HCT116 (cell line): ENCODE data around the gene PCTP. TPM values are rescaled to one million over a fixed set of nuclear protein-coding genes. Genes with fewer than 3 reads are reported as not detected.

Source experiments
- ATAC-seq: fragments of 200-7000 bp; cut with Tn5 transposase; 2 replicates; pipeline ENCODE4 v1.9.1; 2020; ENCODE audit warnings: mild to moderate bottlenecking, moderate library complexity
- BruUV-seq: library from RNA; stranded (reverse); fragments of 400-500 nt; replicated peaks from 2 replicates; lab custom pipeline; 2021; lab: Mats Ljungman, UMichigan
- CTCF ChIA-PET: fragments of 300-600 bp; sonication (Branson Sonifier 250); formaldehyde crosslinking; loops from one replicate; lab custom pipeline; 2021; ENCODE audit warnings: antibody characterized with exemption; lab: Charles Lee
- POLR2A ChIA-PET: fragments of 300-600, 350-600 bp; sonication (Branson Sonifier 250); formaldehyde crosslinking; loops from one replicate; lab custom pipeline; 2021; ENCODE audit warnings: antibody characterized with exemption; lab: Charles Lee
- RAD21 ChIA-PET, 2 experiments: fragments of 300-600 bp; sonication (Branson Sonifier 250); formaldehyde crosslinking; loops; one replicate each; lab custom pipeline; 2023; ENCODE audit warnings: low total read pairs in 2 of 2; ENCODE audit not compliant: uncharacterized antibody in 2 of 2, unreplicated experiment in 2 of 2, low non-redundant PET in 1 of 2; lab: Charles Lee
- DNase-seq: peaks from one replicate; pipeline ENCODE4 v3.0.0-alpha.2; 2010; ENCODE audit warnings: low read depth, low spot score
- H2AFZ ChIP-seq: fragments of 200-600 bp; shearing (Covaris generic), sonication (generic); 2 replicates; pipeline ENCODE4 v1.6.1; 2017; ENCODE audit warnings: low read depth, mixed run types, mixed read lengths, antibody characterized with exemption, low read length; ENCODE audit not compliant: poor library complexity, severe bottlenecking
- H3K27ac ChIP-seq: 2 replicates; pipeline ENCODE4 v1.5.1; 2012; ENCODE audit warnings: low read depth, low read length
- H3K27me3 ChIP-seq: fragments of 200-600 bp; sonication (generic); 2 replicates; pipeline ENCODE4 v1.6.1; 2016; ENCODE audit warnings: mixed run types, low read length, mixed read lengths; ENCODE audit not compliant: insufficient read depth
- H3K36me3 ChIP-seq, 2 experiments: fragments of 200-500 bp in 1 of 2; fragments of 200-600 bp in 1 of 2; sonication (Bioruptor generic) in 1 of 2; sonication (generic) in 1 of 2; 2 replicates each; pipeline versions ENCODE4 v1.5.1 to v1.6.1; 2014 to 2016; ENCODE audit warnings: low read length in 2 of 2, inconsistent platforms in 1 of 2, mixed read lengths in 1 of 2, mixed run types in 1 of 2; ENCODE audit not compliant: insufficient read depth in 2 of 2, control insufficient read depth in 1 of 2
- H3K4me1 ChIP-seq, 2 experiments: fragments of 200-600 bp in 1 of 2; sonication (generic) in 1 of 2; 2 replicates each; pipeline versions ENCODE4 v1.5.1 to v1.6.1; 2012 to 2017; ENCODE audit warnings: low read length in 2 of 2, inconsistent platforms in 1 of 2, mild to moderate bottlenecking in 1 of 2, mixed read lengths in 1 of 2, mixed run types in 1 of 2, moderate library complexity in 1 of 2; ENCODE audit not compliant: insufficient read depth in 2 of 2, control insufficient read depth in 1 of 2
- H3K4me2 ChIP-seq: fragments of 200-600 bp; sonication (generic); 2 replicates; pipeline ENCODE4 v1.6.1; 2017; ENCODE audit warnings: mixed run types, low read length, mixed read lengths
- H3K4me3 ChIP-seq, 2 experiments: fragments of 200-600 bp in 1 of 2; sonication (generic) in 1 of 2; replicated peaks in 1 of 2; 2 replicates each; pipeline ENCODE4 v1.5.1; 2011 to 2016; ENCODE audit warnings: low read length in 2 of 2, control low read depth in 1 of 2, low read depth in 1 of 2, mild to moderate bottlenecking in 1 of 2, mixed read lengths in 1 of 2, mixed run types in 1 of 2
- H3K79me2 ChIP-seq: fragments of 200-600 bp; sonication (generic); 2 replicates; pipeline ENCODE4 v1.6.1; 2017; ENCODE audit warnings: mild to moderate bottlenecking, mixed run types, low read length, moderate library complexity, mixed read lengths; ENCODE audit not compliant: insufficient read depth
- H3K9ac ChIP-seq: fragments of 200-600 bp; sonication (generic); 2 replicates; pipeline ENCODE4 v1.6.1; 2016; ENCODE audit warnings: low read length, mixed read lengths
- H3K9me2 ChIP-seq: fragments of 200-600 bp; sonication (generic), shearing (Covaris generic); 2 replicates; pipeline ENCODE4 v1.6.1; 2017; ENCODE audit warnings: mixed run types, mild to moderate bottlenecking, moderate library complexity; ENCODE audit not compliant: insufficient read depth
- H3K9me3 ChIP-seq, 2 experiments: fragments of 200-500 bp in 1 of 2; fragments of 200-600 bp in 1 of 2; sonication (Bioruptor generic) in 1 of 2; sonication (generic) in 1 of 2; 2 replicates each; pipeline ENCODE4 v1.6.1; 2014 to 2017; ENCODE audit warnings: low read length in 2 of 2, mixed read lengths in 2 of 2, inconsistent platforms in 1 of 2, low read depth in 1 of 2, mild to moderate bottlenecking in 1 of 2, mixed run types in 1 of 2, moderate library complexity in 1 of 2; ENCODE audit not compliant: control insufficient read depth in 1 of 2, insufficient read depth in 1 of 2
- H4K20me1 ChIP-seq: fragments of 200-600 bp; sonication (generic), shearing (Covaris generic); 2 replicates; pipeline ENCODE4 v1.6.1; 2017; ENCODE audit warnings: mixed run types, mild to moderate bottlenecking, moderate library complexity; ENCODE audit not compliant: insufficient read depth
- CBX3 ChIP-seq: IDR thresholded peaks from 2 replicates; pipeline ENCODE4 v1.6.1; 2012; ENCODE audit warnings: low read depth
- EGR1 ChIP-seq: IDR thresholded peaks from 2 replicates; pipeline ENCODE4 v1.6.1; 2012; ENCODE audit warnings: low read depth
- ELF1 ChIP-seq: IDR thresholded peaks from 2 replicates; pipeline ENCODE4 v1.6.1; 2012; ENCODE audit warnings: low read depth, borderline replicate concordance
- EZH2phosphoT487 ChIP-seq: fragments of 200-600 bp; IDR thresholded peaks from 2 replicates; pipeline ENCODE4 v1.6.1; 2018; ENCODE audit warnings: antibody characterized with exemption, borderline replicate concordance
- FOSL1 ChIP-seq: IDR thresholded peaks from 2 replicates; pipeline ENCODE4 v1.6.1; 2012; ENCODE audit warnings: low read depth
- JUND ChIP-seq: IDR thresholded peaks from 2 replicates; pipeline ENCODE4 v1.6.1; 2012
- POLR2AphosphoS5 ChIP-seq: IDR thresholded peaks from 2 replicates; pipeline ENCODE4 v1.6.1; 2011; ENCODE audit warnings: mild to moderate bottlenecking, low read depth, low read length, moderate library complexity
- RAD21 ChIP-seq: IDR thresholded peaks from 2 replicates; pipeline ENCODE4 v1.6.1; 2012; ENCODE audit warnings: low read depth, mild to moderate bottlenecking
- SIN3A ChIP-seq: IDR thresholded peaks from 2 replicates; pipeline ENCODE4 v1.6.1; 2012; ENCODE audit warnings: low read depth
- SP1 ChIP-seq: IDR thresholded peaks from 2 replicates; pipeline ENCODE4 v1.6.1; 2012; ENCODE audit warnings: low read depth
- TCF7L2 ChIP-seq: IDR thresholded peaks from 2 replicates; pipeline ENCODE4 v1.7.0; 2011; ENCODE audit warnings: borderline replicate concordance, inconsistent platforms; ENCODE audit not compliant: insufficient read depth, insufficient read length; ENCODE audit errors: extremely low read depth
- YY1 ChIP-seq: IDR thresholded peaks from 2 replicates; pipeline ENCODE4 v1.6.1; 2011; ENCODE audit warnings: low read length, low read depth, moderate library complexity, mild to moderate bottlenecking; ENCODE audit not compliant: insufficient replicate concordance; ENCODE audit errors: extremely low read depth
- ZBTB33 ChIP-seq: IDR thresholded peaks from 2 replicates; pipeline ENCODE4 v1.6.1; 2011; ENCODE audit warnings: mild to moderate bottlenecking, low read length, moderate library complexity; ENCODE audit not compliant: insufficient replicate concordance; ENCODE audit errors: extremely low read depth
- ZFX ChIP-seq: fragments of 450-650 bp; IDR thresholded peaks from 2 replicates; pipeline ENCODE4 v1.6.1; 2017
- intact Hi-C: fragments of 100-400 bp; cut with micrococcal nuclease; formaldehyde crosslinking; loops from 2 replicates; pipeline ENCODE4 v1.10.0; 2022
- total RNA-seq: library from RNA; stranded (reverse); gene quantifications from one replicate; pipeline ENCODE4 v1.2.1, GENCODE V29; 2021; ENCODE audit not compliant: unreplicated experiment
- TF ChIP-seq, protein P1 (sequence below): IDR thresholded peaks from 2 replicates; pipeline ENCODE4 v1.6.1; 2012; ENCODE audit warnings: low read depth
- TF ChIP-seq, protein P2 (sequence below): IDR thresholded peaks from 2 replicates; pipeline ENCODE4 v1.6.1; 2012
- TF ChIP-seq, protein P3 (sequence below): IDR thresholded peaks from 2 replicates; pipeline ENCODE4 v1.6.1; 2012

Gene PCTP
- total RNA-seq, 1 experiment from 2014 or later = 16.3 TPM

DNA sequence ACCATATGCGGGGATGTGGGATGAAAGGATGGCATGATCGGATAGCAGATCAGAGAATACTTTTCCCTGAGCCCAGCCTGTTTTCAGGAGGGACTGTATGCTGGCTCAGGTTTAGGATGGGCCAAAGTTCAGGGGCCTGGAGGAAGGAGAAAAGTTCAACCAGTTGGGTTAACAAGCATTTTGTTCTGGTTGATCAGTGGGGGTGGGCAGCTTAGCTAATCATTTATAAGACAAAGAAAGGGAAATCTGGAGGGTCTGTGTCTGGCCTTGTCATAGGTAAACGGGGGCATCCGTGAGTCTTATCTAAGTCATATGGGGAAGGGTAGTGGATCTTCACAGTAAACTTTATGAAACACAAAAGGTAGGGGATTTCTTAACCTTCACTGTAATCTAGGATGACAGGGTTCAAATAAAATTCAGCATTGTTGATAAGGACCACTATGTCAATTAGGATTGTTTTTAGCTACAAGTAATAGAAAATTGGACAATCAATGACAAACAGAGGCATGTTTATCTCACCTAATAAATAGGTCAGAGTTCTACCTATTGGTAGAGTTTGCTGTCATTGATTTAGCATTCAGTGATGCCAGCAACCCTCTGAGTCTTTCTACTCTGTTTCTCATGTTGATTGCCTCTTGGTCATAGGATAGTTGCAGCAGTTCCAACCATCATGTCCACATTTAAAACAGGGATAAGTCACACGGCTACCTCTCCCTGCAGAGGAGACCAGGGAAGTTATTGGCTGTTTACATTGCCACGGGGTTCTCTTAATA lies 11.4 kb downstream of the PCTP start:
- ChIA-PET RAD21 (interaction anchor here in 1 of 2 experiments (0.7 kb wide), 1 partner anchor 11 kb away, joined by 3 read pairs; no protein-coding TSS in a partner anchor), CTCF (no interaction called here), POLR2A (interaction anchor here (1.4 kb wide), 1 partner anchor 20 kb away, joined by 3 read pairs; no protein-coding TSS in a partner anchor)
- Histone ChIP-seq H3K36me3 (no peaks in the 10 kb centered on the region), H4K20me1 (no peaks in the 10 kb centered on the region), H3K4me1 (no peaks in the 10 kb centered on the region), H3K4me3 (no peak overlapping the region), H3K4me2 (no peak overlapping the region), H3K9me2 (no peaks in the 10 kb centered on the region), H3K27me3 (no peaks in the 10 kb centered on the region), H2AFZ (no peak overlapping the region), H3K79me2 (no peaks in the 10 kb centered on the region), H3K27ac (no peak overlapping the region), H3K9me3 (no peaks in the 10 kb centered on the region), H3K9ac (no peak overlapping the region)
- BruUV-seq = no TSS peak
- no peak for TF ChIP-seq JUND
- TF ChIP-seq SP1 = no peak
- TF ChIP-seq YY1 = no peak
- TF ChIP-seq EGR1 = no peak
- TF ChIP-seq RAD21 = no peak
- TF ChIP-seq, protein P1, sequence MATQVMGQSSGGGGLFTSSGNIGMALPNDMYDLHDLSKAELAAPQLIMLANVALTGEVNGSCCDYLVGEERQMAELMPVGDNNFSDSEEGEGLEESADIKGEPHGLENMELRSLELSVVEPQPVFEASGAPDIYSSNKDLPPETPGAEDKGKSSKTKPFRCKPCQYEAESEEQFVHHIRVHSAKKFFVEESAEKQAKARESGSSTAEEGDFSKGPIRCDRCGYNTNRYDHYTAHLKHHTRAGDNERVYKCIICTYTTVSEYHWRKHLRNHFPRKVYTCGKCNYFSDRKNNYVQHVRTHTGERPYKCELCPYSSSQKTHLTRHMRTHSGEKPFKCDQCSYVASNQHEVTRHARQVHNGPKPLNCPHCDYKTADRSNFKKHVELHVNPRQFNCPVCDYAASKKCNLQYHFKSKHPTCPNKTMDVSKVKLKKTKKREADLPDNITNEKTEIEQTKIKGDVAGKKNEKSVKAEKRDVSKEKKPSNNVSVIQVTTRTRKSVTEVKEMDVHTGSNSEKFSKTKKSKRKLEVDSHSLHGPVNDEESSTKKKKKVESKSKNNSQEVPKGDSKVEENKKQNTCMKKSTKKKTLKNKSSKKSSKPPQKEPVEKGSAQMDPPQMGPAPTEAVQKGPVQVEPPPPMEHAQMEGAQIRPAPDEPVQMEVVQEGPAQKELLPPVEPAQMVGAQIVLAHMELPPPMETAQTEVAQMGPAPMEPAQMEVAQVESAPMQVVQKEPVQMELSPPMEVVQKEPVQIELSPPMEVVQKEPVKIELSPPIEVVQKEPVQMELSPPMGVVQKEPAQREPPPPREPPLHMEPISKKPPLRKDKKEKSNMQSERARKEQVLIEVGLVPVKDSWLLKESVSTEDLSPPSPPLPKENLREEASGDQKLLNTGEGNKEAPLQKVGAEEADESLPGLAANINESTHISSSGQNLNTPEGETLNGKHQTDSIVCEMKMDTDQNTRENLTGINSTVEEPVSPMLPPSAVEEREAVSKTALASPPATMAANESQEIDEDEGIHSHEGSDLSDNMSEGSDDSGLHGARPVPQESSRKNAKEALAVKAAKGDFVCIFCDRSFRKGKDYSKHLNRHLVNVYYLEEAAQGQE = no peak
- TF ChIP-seq TCF7L2 = no peak
- TF ChIP-seq SIN3A = no peak
- TF ChIP-seq ZBTB33 = no peak
- TF ChIP-seq, protein P2, sequence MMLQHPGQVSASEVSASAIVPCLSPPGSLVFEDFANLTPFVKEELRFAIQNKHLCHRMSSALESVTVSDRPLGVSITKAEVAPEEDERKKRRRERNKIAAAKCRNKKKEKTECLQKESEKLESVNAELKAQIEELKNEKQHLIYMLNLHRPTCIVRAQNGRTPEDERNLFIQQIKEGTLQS = no peak
- no peak for TF ChIP-seq CBX3
- no peak for TF ChIP-seq EZH2phosphoT487
- TF ChIP-seq, protein P3, sequence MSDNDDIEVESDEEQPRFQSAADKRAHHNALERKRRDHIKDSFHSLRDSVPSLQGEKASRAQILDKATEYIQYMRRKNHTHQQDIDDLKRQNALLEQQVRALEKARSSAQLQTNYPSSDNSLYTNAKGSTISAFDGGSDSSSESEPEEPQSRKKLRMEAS = no peak
- no peak for TF ChIP-seq POLR2AphosphoS5
- no peak for TF ChIP-seq ZFX
- TF ChIP-seq FOSL1 = no peak
- no peak for TF ChIP-seq ELF1
- DNase-seq = no peak
- intact Hi-C loops = loop anchor here (10.0 kb wide), 1 partner anchor 407 kb away; no protein-coding TSS in a partner anchor
- ATAC-seq = no peak
